A549 (cell line): ENCODE results near the gene TRAF3IP1. TPM values are rescaled to one million over a fixed set of nuclear protein-coding genes. Genes with fewer than 3 reads are reported as not detected.
A peak's percentile ranks its signal among the peaks of the same experiment; 100 is the strongest.

ENCODE experiments used
- ATAC-seq, 2 experiments: fragments of 200-7000 bp in 1 of 2; fragments of >200 bp in 1 of 2; cut with Nextera tagmentation in 1 of 2; cut with Tn5 transposase in 1 of 2; 3 replicates each; pipeline versions ENCODE4 v1.8.0 to v1.9.1; 2018 to 2020; ENCODE audit warnings: mild to moderate bottlenecking in 1 of 2, moderate library complexity in 1 of 2
- CTCF ChIA-PET: fragments of 300-600 bp; sonication (Branson Sonifier 250); formaldehyde crosslinking; extraction: SDS; loops from one replicate; lab custom pipeline; 2021; ENCODE audit warnings: antibody characterized with exemption, inconsistent platforms; lab: Yijun Ruan, JAX
- POLR2A ChIA-PET: fragments of 350-600 bp; formaldehyde crosslinking; extraction: SDS; loops from one replicate; lab custom pipeline; 2021; ENCODE audit warnings: antibody characterized with exemption, inconsistent platforms; lab: Yijun Ruan, JAX
- DNase-seq, 2 experiments: peaks; one replicate each; pipeline versions ENCODE4 v3.0.0 to v3.0.0-alpha.2; 2011 to 2016; ENCODE audit warnings: low read depth in 1 of 2, low spot score in 1 of 2
- FAIRE-seq: peaks from 2 replicates; lab custom pipeline; 2011; peaks lifted over from hg19 to GRCh38; lab: Jason Lieb, UNC
- H3K27ac ChIP-seq, 2 experiments: fragments of >200 bp; sonication (Bioruptor Twin); formaldehyde crosslinking; 3 replicates each; pipeline ENCODE4 v1.5.1; 2016 to 2017
- H3K4me1 ChIP-seq: fragments of >200 bp; sonication (Bioruptor Twin); formaldehyde crosslinking; 3 replicates; pipeline ENCODE4 v1.6.1; 2016
- H3K4me2 ChIP-seq: fragments of >200 bp; sonication (Bioruptor Twin); formaldehyde crosslinking; 3 replicates; pipeline ENCODE4 v1.6.1; 2016
- H3K4me3 ChIP-seq: fragments of >200 bp; sonication (Bioruptor Twin); formaldehyde crosslinking; 3 replicates; pipeline ENCODE4 v1.5.1; 2016
- H3K9me3 ChIP-seq: fragments of >200 bp; sonication (Bioruptor Twin); formaldehyde crosslinking; 3 replicates; pipeline ENCODE4 v1.6.1; 2016
- CEBPB ChIP-seq, 2 experiments: fragments of >200 bp in 1 of 2; sonication (Bioruptor Twin) in 1 of 2; formaldehyde crosslinking in 1 of 2; IDR thresholded peaks; 2 replicates each; pipeline ENCODE4 v1.6.1; 2012 to 2016
- CHD2 ChIP-seq: fragments of 150-350 bp; IDR thresholded peaks from 2 replicates; pipeline ENCODE4 v1.6.1; 2014; ENCODE audit warnings: low read length; ENCODE audit not compliant: partially characterized antibody
- ELK1 ChIP-seq: fragments of 150-350 bp; IDR thresholded peaks from 2 replicates; pipeline ENCODE4 v1.6.1; 2014; ENCODE audit warnings: low read depth, mild to moderate bottlenecking, low read length
- HES2 ChIP-seq: fragments of >200 bp; sonication (Bioruptor Twin); formaldehyde crosslinking; IDR thresholded peaks from 2 replicates; pipeline ENCODE4 v1.6.1; 2016
- HOXB13 ChIP-seq: fragments of 250-450 bp; sonication (Bioruptor Pico); IDR thresholded peaks from 2 replicates; pipeline ENCODE4 v1.5.0; 2020; ENCODE audit warnings: low read depth, mild to moderate bottlenecking, moderate library complexity
- HOXB5 ChIP-seq: fragments of 250-450 bp; sonication (Bioruptor Pico); IDR thresholded peaks from 2 replicates; pipeline ENCODE4 v1.5.0; 2020; ENCODE audit warnings: mild to moderate bottlenecking, moderate library complexity
- MAX ChIP-seq: IDR thresholded peaks from 2 replicates; pipeline ENCODE4 v1.6.1; 2012
- NFE2L2 ChIP-seq: fragments of 150-350 bp; conservative IDR thresholded peaks from 2 replicates; pipeline ENCODE4 v1.6.1; 2014; ENCODE audit warnings: low read length
- NR3C1 ChIP-seq: fragments of >200 bp; sonication (Bioruptor Twin); formaldehyde crosslinking; IDR thresholded peaks from 3 replicates; pipeline ENCODE4 v1.6.1; 2017
- PBX3 ChIP-seq: IDR thresholded peaks from 2 replicates; pipeline ENCODE4 v1.6.1; 2012
- RAD21 ChIP-seq, 2 experiments: fragments of >200 bp in 1 of 2; sonication (Bioruptor Twin) in 1 of 2; formaldehyde crosslinking in 1 of 2; IDR thresholded peaks in 1 of 2; conservative IDR thresholded peaks in 1 of 2; 2 replicates in 1 of 2; 3 replicates in 1 of 2; pipeline ENCODE4 v1.6.1; 2012 to 2018; ENCODE audit warnings: inconsistent platforms in 1 of 2
- RARB ChIP-seq: fragments of 250-450 bp; sonication (Bioruptor Pico); IDR thresholded peaks from 2 replicates; pipeline ENCODE4 v1.8.0; 2021; ENCODE audit warnings: mild to moderate bottlenecking, moderate library complexity
- TP53 ChIP-seq: fragments of 250-450 bp; sonication (Bioruptor Pico); IDR thresholded peaks from 2 replicates; pipeline ENCODE4 v1.5.0; 2021; ENCODE audit warnings: mild to moderate bottlenecking, moderate library complexity
- USF2 ChIP-seq: fragments of 450-650 bp; IDR thresholded peaks from 2 replicates; pipeline ENCODE4 v1.6.1; 2014; ENCODE audit warnings: antibody characterized with exemption
- ZNF302 ChIP-seq: fragments of 250-450 bp; sonication (Bioruptor Pico); IDR thresholded peaks from 2 replicates; pipeline ENCODE4 v1.9.0; 2021; ENCODE audit warnings: inconsistent platforms, mild to moderate bottlenecking, moderate library complexity
- WGBS: methylation state at CpG from one replicate; pipeline ENCODE4 v1.1.6; 2017; ENCODE audit errors: missing lambda C conversion rate; 5-methylcytosine and 5-hydroxymethylcytosine counted together
- polyA plus RNA-seq, 4 experiments: library from polyadenylated mRNA; depleted of rRNA in 3 of 4; stranded (reverse); fragments of >200 nt; fragmentation: RNase III in 1 of 4; extraction: RNeasy Plus Mini Kit Qiagen cat#74134 plus additional on column Dnase treatment in 1 of 4; gene quantifications; 2 replicates in 3 of 4; 3 replicates in 1 of 4; pipeline ENCODE4 v1.2.3, GENCODE V29; 2011 to 2017
- small RNA-seq, 6 experiments: library from RNA; depleted of rRNA; stranded (forward); fragments of <200 nt; gene quantifications; one replicate each; pipeline ENCODE3, GENCODE V24; 2012

The TRAF3IP1 gene
- polyA plus RNA-seq, 2 of the 4 experiments (the other 2 are of a cell fraction) = 10.6 to 19.2 TPM

GRCh38 chr2:238449241-238449640, 128.9 kb downstream of the TRAF3IP1 start:
- Histone ChIP-seq H3K27ac (no peak overlapping the region), H3K4me1 (peaks cover 5% of the 10 kb centered on the region; the same call in 1 of the 3 replicates), H3K4me3 (no peak overlapping the region), H3K9me3 (no peaks in the 10 kb centered on the region; the same call in 2 of the 3 replicates), H3K4me2 (no peak overlapping the region)
- ChIA-PET POLR2A (no interaction called here), CTCF (no interaction called here)
- WGBS = 92% methylated on average over 8 of the region's 8 CpGs
- TF ChIP-seq HOXB13 (CRISPR knock-in tag) (no peak), ELK1 (no peak), TP53 (CRISPR knock-in tag) (no peak), RAD21 (conservative IDR thresholded peaks at IDR 0.05 in 1 of 2, IDR thresholded peaks at IDR 0.05 in 1 of 2) (no peak), MAX (no peak), HES2 (no peak), RARB (no peak), NR3C1 (no peak), NFE2L2 (no peak), PBX3 (no peak)
- ATAC-seq = no peak
- FAIRE-seq = no peak
- DNase-seq = no peak

- Histone ChIP-seq H3K27ac (peak overlapping the region in 1 of 2 experiments; percentile 22; a peak in 1 of 6 replicates), H3K4me2 (no peak overlapping the region), H3K9me3 (no peaks in the 10 kb centered on the region; the same call in 2 of the 3 replicates), H3K4me1 (peaks cover 5% of the 10 kb centered on the region; the same call in 1 of the 3 replicates), H3K4me3 (no peak overlapping the region)
- peak; percentile 51 to 62; a peak in 3 of 4 replicates for TF ChIP-seq CEBPB (IDR thresholded peaks at IDR 0.05)
- TF ChIP-seq ZNF302 (CRISPR knock-in tag) = no peak
- 0 out of 2 replicates have a peak, but pooled peaks have one; percentile 14 for TF ChIP-seq USF2
- POLR2A ChIA-PET = no interaction called here
- no peak; a peak in 1 of 6 replicates for ATAC-seq
- DNase-seq = peak in 1 of 2 experiments; percentile 22
- 92% methylated on average over 9 of the region's 9 CpGs for WGBS
- CTCF ChIA-PET = interaction anchor here (0.8 kb wide), 1 partner anchor 234 kb away, joined by 3 read pairs; no protein-coding TSS in a partner anchor
- no peak for FAIRE-seq
These were observed 129.6 kb downstream of the TRAF3IP1 start for GRCh38 chr2:238449909-238450417.

- ATAC-seq (no peak), FAIRE-seq (no peak), DNase-seq (no peak)
- Histone ChIP-seq H3K4me3 (no peak overlapping the region), H3K9me3 (peaks cover 4% of the 10 kb centered on the region; the same call in 1 of the 3 replicates), H3K27ac (no peak overlapping the region), H3K4me1 (peaks cover 5% of the 10 kb centered on the region; the same call in 1 of the 3 replicates), H3K4me2 (no peak overlapping the region)
- POLR2A ChIA-PET = no interaction called here
- CTCF ChIA-PET = interaction anchor here (0.8 kb wide), 1 partner anchor 234 kb away, joined by 3 read pairs; no protein-coding TSS in a partner anchor
- 91% methylated on average over 11 of the region's 11 CpGs for WGBS
- no peak for TF ChIP-seq CHD2
- no peak for TF ChIP-seq CEBPB (IDR thresholded peaks at IDR 0.05)
- no peak for TF ChIP-seq HOXB5 (CRISPR knock-in tag)
These were observed 130.1 kb downstream of the TRAF3IP1 start for GRCh38 chr2:238450440-238450861.

Small RNAs within 50 kb of the gene (small RNA-seq; reads per million reads assigned to genes)
- gene RNU6-234P = 0 reads per million in 6 experiments

Other genes with a start within 250 kb of the TRAF3IP1 start
- gene ESPNL, start 220.2 kb upstream of the TRAF3IP1 start, polyA plus RNA-seq (2011; rRNA removed) = 0.04 and 0.07 TPM in 2 replicates
- 0.15 to 0.22 TPM (median 0.17 TPM) in 3 replicates for gene ESPNL, start 220.2 kb upstream of the TRAF3IP1 start, polyA plus RNA-seq (2017; fragmentation: RNase III; extraction: RNeasy Plus Mini Kit Qiagen cat#74134 plus additional on column Dnase treatment)
- gene KLHL30, start 181.8 kb upstream of the TRAF3IP1 start, polyA plus RNA-seq (2011; rRNA removed) = 0.04 TPM in 1 of 2 replicates, not detected in the other
- gene KLHL30, start 181.8 kb upstream of the TRAF3IP1 start, polyA plus RNA-seq (2017; fragmentation: RNase III; extraction: RNeasy Plus Mini Kit Qiagen cat#74134 plus additional on column Dnase treatment) = 0.03 to 0.04 TPM (median 0.03 TPM) in 3 replicates
- 2.6 and 3.7 TPM in 2 replicates for gene ERFE, start 161.5 kb upstream of the TRAF3IP1 start, polyA plus RNA-seq (2011; rRNA removed)
- 2.0 to 3.6 TPM (median 2.6 TPM) in 3 replicates for gene ERFE, start 161.5 kb upstream of the TRAF3IP1 start, polyA plus RNA-seq (2017; fragmentation: RNase III; extraction: RNeasy Plus Mini Kit Qiagen cat#74134 plus additional on column Dnase treatment)
- 27.7 and 41.4 TPM in 2 replicates for gene ILKAP, start 116.8 kb upstream of the TRAF3IP1 start, polyA plus RNA-seq (2011; rRNA removed)
- 36.3 to 38.4 TPM (median 38.2 TPM) in 3 replicates for gene ILKAP, start 116.8 kb upstream of the TRAF3IP1 start, polyA plus RNA-seq (2017; fragmentation: RNase III; extraction: RNeasy Plus Mini Kit Qiagen cat#74134 plus additional on column Dnase treatment)
- gene HES6, start 80.5 kb upstream of the TRAF3IP1 start, polyA plus RNA-seq (2011; rRNA removed) = 5.2 and 5.4 TPM in 2 replicates
- 6.1 to 7.5 TPM (median 7.3 TPM) in 3 replicates for gene HES6, start 80.5 kb upstream of the TRAF3IP1 start, polyA plus RNA-seq (2017; fragmentation: RNase III; extraction: RNeasy Plus Mini Kit Qiagen cat#74134 plus additional on column Dnase treatment)
- 8.5 and 14.4 TPM in 2 replicates for gene PER2, start 31.9 kb upstream of the TRAF3IP1 start, polyA plus RNA-seq (2011; rRNA removed)
- 3.4 to 4.2 TPM (median 3.6 TPM) in 3 replicates for gene PER2, start 31.9 kb upstream of the TRAF3IP1 start, polyA plus RNA-seq (2017; fragmentation: RNase III; extraction: RNeasy Plus Mini Kit Qiagen cat#74134 plus additional on column Dnase treatment)
- gene ASB1, start 106.4 kb downstream of the TRAF3IP1 start, polyA plus RNA-seq (2011; rRNA removed) = 40.1 and 42.7 TPM in 2 replicates
- gene ASB1, start 106.4 kb downstream of the TRAF3IP1 start, polyA plus RNA-seq (2017; fragmentation: RNase III; extraction: RNeasy Plus Mini Kit Qiagen cat#74134 plus additional on column Dnase treatment) = 24.6 to 26.8 TPM (median 26.0 TPM) in 3 replicates